Chondrocyte (in vitro differentiated cells): ENCODE data around the gene RALGAPA1. TPM values are rescaled to one million over a fixed set of nuclear protein-coding genes. Genes with fewer than 3 reads are reported as not detected.
"Not testable (repeated sequence)": the region's sequence is repeated elsewhere in the genome, so short reads cannot be mapped to it uniquely, and the experiment has no call there.

ENCODE experiments used
- DNase-seq: peaks from one replicate; pipeline ENCODE4 v3.0.0; 2021; ENCODE audit warnings: mixed read lengths, low spot score
- H3K27ac Mint-ChIP-seq: one replicate; pipeline ENCODE4 v1.8.0; 2021; ENCODE audit warnings: mild to moderate bottlenecking, moderate library complexity, mixed read lengths; ENCODE audit not compliant: unreplicated experiment
- H3K27me3 Mint-ChIP-seq: 2 replicates; pipeline ENCODE4 v1.8.0; 2021; ENCODE audit warnings: low read depth, mixed read lengths
- H3K36me3 Mint-ChIP-seq: 2 replicates; pipeline ENCODE4 v1.8.0; 2021; ENCODE audit warnings: low read depth, mixed read lengths
- H3K4me1 Mint-ChIP-seq: 2 replicates; pipeline ENCODE4 v1.8.0; 2021; ENCODE audit warnings: low read depth, mild to moderate bottlenecking, mixed read lengths
- H3K4me3 Mint-ChIP-seq: one replicate; pipeline ENCODE4 v1.8.0; 2021; ENCODE audit warnings: mild to moderate bottlenecking, moderate library complexity, mixed read lengths; ENCODE audit not compliant: unreplicated experiment
- H3K9me3 Mint-ChIP-seq: 2 replicates; pipeline ENCODE4 v1.8.0; 2021; ENCODE audit warnings: low read depth, mixed read lengths
- total RNA-seq: library from RNA; stranded (reverse); gene quantifications from 3 replicates; pipeline ENCODE4 v1.2.1, GENCODE V29; 2021
- TF ChIP-seq, protein P1 (sequence below): fragments of 200-600 bp; sonication (generic); IDR thresholded peaks from 2 replicates; pipeline ENCODE4 v1.5.0; 2021; ENCODE audit warnings: antibody characterized with exemption, mild to moderate bottlenecking, moderate library complexity

Gene RALGAPA1
- total RNA-seq, 1 donor from 2014 or later: 33.2 TPM

DNA sequence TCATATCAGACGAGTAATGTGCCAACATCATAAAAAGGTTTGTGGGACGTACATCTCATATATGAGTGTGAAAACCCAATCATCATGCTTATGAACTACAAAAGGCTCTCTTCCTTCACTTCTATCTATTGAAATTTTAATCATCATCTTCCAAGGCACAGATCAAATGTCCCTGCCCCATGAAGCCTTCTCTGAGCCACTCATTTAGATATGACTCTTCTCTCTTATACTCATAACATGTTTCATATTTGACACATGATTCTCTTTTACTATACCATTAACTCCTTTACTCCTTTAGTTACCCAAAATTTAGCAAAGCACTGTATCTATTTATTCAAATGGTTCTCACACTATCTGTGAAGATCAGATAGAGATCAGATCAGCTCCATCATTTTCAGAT lies 22.2 kb downstream of the RALGAPA1 start:
- no peak overlapping the region for H3K4me3 Mint-ChIP-seq
- H3K27ac Mint-ChIP-seq: no peak overlapping the region
- TF ChIP-seq, protein P1, sequence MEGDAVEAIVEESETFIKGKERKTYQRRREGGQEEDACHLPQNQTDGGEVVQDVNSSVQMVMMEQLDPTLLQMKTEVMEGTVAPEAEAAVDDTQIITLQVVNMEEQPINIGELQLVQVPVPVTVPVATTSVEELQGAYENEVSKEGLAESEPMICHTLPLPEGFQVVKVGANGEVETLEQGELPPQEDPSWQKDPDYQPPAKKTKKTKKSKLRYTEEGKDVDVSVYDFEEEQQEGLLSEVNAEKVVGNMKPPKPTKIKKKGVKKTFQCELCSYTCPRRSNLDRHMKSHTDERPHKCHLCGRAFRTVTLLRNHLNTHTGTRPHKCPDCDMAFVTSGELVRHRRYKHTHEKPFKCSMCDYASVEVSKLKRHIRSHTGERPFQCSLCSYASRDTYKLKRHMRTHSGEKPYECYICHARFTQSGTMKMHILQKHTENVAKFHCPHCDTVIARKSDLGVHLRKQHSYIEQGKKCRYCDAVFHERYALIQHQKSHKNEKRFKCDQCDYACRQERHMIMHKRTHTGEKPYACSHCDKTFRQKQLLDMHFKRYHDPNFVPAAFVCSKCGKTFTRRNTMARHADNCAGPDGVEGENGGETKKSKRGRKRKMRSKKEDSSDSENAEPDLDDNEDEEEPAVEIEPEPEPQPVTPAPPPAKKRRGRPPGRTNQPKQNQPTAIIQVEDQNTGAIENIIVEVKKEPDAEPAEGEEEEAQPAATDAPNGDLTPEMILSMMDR: no peak
- no peak for DNase-seq
- H3K36me3 Mint-ChIP-seq: no peaks in the 10 kb centered on the region
- no peaks in the 10 kb centered on the region for H3K27me3 Mint-ChIP-seq
- H3K4me1 Mint-ChIP-seq: peaks cover 11% of the 10 kb centered on the region
- H3K9me3 Mint-ChIP-seq: no peaks in the 10 kb centered on the region

DNA sequence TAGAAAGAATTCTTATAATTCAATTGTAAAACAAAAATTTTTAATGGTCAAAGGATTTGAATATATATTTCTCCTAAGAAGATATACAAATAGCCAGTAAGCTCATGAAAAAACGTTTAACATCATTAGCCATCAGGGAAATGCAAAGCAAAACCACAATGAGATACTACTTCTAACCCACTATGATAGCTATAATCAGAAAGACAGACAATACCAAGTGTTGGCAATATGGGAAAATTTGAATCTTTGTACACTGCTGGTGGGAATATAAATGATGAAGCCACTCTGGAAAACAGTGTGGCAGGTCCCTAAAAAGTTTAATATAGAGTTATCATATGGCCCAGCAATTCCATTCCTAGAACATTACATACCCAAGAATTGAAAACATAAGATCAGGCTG lies 25.4 kb downstream of the RALGAPA1 start:
- Mint-ChIP-seq H3K27me3 (no peaks in the 10 kb centered on the region), H3K27ac (no peak overlapping the region), H3K4me1 (peaks cover 7% of the 10 kb centered on the region), H3K36me3 (peaks cover 8% of the 10 kb centered on the region), H3K9me3 (peaks cover 17% of the 10 kb centered on the region), H3K4me3 (no peak overlapping the region)
- DNase-seq: no peak
- TF ChIP-seq, protein P1: no peak

DNA sequence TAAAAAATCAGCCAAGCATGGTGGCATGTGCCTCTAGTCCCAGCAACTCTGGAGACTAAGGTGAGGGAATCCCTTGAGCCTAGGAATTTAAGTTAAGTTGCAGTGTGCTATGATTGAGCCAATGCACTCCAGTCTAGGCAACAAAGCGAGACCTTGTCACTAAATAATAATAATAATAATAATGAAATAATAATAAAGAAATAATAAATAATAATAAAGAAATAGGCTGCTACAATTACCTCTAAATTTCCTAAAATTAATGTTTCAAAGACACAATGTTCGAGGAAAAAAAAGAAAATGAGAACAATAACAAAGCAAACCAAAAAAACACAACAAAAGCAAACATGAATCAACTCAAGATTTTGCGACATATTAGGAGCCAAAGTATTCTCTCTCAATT lies 29.7 kb downstream of the RALGAPA1 start:
- no peak overlapping the region for H3K4me3 Mint-ChIP-seq
- peaks cover 8% of the 10 kb centered on the region for H3K36me3 Mint-ChIP-seq
- H3K4me1 Mint-ChIP-seq: no peaks in the 10 kb centered on the region
- TF ChIP-seq, protein P1: no peak
- no peak overlapping the region for H3K27ac Mint-ChIP-seq
- no peak for DNase-seq
- no peaks in the 10 kb centered on the region for H3K27me3 Mint-ChIP-seq
- H3K9me3 Mint-ChIP-seq: peaks cover 17% of the 10 kb centered on the region

DNA sequence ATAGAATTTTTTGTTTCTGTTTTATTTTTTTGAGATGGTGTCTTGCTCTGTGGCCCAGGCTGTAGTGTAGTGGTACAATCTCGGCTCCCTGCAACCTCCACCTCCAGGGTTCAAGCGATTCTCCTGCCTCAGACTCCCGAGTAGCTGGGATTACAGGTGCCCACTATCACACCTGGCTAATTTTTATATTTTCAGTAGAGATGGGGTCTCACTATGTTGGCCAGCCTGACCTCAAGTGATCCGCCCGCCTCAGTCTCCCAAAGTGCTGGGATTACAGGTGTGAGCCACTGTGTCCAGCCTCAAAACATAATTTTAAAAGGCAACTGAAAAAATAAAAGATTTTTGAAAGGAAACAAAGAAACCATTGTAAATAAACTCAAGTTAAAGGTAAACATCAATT lies 31.5 kb downstream of the RALGAPA1 start:
- H3K27me3 Mint-ChIP-seq, H3K27ac Mint-ChIP-seq, H3K4me3 Mint-ChIP-seq, H3K4me1 Mint-ChIP-seq, DNase-seq: not testable (repeated sequence)
- Mint-ChIP-seq H3K36me3 (peaks cover 10% of the 10 kb centered on the region), H3K9me3 (peaks cover 17% of the 10 kb centered on the region)

DNA sequence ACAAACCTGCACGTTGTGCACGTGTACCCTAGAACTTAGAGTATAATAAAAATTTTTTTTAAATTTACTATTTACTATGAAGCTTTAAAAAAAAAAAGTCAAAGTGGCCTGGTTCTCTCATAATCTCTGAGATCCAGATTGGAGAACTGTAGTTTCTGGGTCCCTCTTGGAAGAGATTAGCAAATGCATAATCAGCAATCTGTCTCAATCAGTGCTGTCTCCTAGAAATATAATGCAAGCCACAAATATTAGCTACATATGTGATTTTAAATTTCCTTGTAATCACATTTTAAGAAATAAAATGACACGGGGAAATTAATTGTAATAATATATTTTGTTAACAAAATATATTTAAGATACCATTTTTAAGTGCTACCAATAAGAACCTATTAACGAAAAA lies 32.3 kb downstream of the RALGAPA1 start:
- Mint-ChIP-seq H3K36me3 (peaks cover 10% of the 10 kb centered on the region), H3K27me3 (no peaks in the 10 kb centered on the region), H3K4me3 (no peak overlapping the region), H3K9me3 (peaks cover 17% of the 10 kb centered on the region), H3K27ac (no peak overlapping the region), H3K4me1 (no peaks in the 10 kb centered on the region)
- DNase-seq: no peak
- TF ChIP-seq, protein P1: no peak

DNA sequence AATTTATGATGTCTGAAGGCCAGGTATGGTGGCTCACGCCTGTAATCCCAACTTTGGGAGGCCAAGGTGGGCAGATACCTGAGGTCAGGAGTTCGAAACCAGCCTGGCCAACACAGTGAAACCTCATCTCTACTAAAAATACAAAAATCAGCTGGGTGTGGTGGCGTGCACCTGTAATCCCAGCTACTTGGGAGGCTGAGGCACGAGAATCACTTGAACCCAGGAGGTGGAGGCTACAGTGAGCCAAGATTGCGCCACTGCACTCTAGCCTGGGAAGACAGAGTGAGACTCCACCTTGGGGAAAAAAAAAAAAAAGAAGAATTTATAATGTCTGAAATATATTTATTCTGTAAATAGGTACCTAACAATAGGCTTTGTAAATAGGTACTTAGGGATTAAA lies 33.0 kb downstream of the RALGAPA1 start:
- not testable (repeated sequence) for H3K36me3 Mint-ChIP-seq, H3K27ac Mint-ChIP-seq, H3K27me3 Mint-ChIP-seq, H3K4me3 Mint-ChIP-seq, DNase-seq, H3K4me1 Mint-ChIP-seq
- peaks cover 11% of the 10 kb centered on the region for H3K9me3 Mint-ChIP-seq
